ENCODE results near the gene PRKCB. TPM values are rescaled to one million over a fixed set of nuclear protein-coding genes. Genes with fewer than 3 reads are reported as not detected.
"Not testable (repeated sequence)": the region's sequence is repeated elsewhere in the genome, so short reads cannot be mapped to it uniquely, and the experiment has no call there.

PRKCB gene
- total and polyA plus RNA-seq, 4 donors, result 1.6 to 9.4 (median 4.0) TPM

DNA sequence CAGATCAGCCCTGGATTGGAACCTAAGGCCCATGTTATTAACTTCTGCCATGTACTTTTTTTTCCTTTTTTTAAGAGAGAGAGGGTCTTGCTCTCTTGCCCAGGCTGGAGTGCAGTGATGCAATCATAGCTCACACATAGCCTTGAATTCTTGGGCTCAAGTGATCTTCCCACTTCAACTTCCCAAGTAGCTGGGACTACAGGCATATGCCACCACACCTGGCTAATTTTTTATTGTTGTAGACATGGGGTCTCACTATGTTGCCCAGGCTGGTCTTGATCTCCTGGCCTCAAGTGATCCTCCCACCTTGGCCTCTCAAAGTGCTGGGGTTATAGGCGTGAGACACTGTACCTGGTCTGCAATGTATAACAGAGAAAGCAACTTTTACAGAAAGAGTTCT lies 194.1 kb downstream of the PRKCB start:
- not testable (repeated sequence) for DNase-seq (ENCODE audit: low spot score); H3K36me3 ChIP-seq (ENCODE audit: control insufficient read depth in 4 of 4, insufficient read depth in 3 of 4, low read depth in 1 of 4, low read length in 3 of 4); H3K27me3 ChIP-seq (ENCODE audit: control insufficient read depth in 4 of 4, insufficient read depth in 4 of 4, low read length in 3 of 4); H3K9ac ChIP-seq (ENCODE audit: low read depth in 1 of 2, low read length in 2 of 2); H3K9me3 ChIP-seq (ENCODE audit: control insufficient read depth in 4 of 4, low read length in 3 of 4); H3K4me3 ChIP-seq (ENCODE audit: low read depth in 1 of 3, low read length in 3 of 3); H3K4me1 ChIP-seq (ENCODE audit: control insufficient read depth in 4 of 4, insufficient read depth in 4 of 4, low read length in 3 of 4); H3K27ac ChIP-seq (ENCODE audit: low read depth in 1 of 2, low read length in 2 of 2)
- 64% methylated on average over 1 of the region's 1 CpG for WGBS

DNA sequence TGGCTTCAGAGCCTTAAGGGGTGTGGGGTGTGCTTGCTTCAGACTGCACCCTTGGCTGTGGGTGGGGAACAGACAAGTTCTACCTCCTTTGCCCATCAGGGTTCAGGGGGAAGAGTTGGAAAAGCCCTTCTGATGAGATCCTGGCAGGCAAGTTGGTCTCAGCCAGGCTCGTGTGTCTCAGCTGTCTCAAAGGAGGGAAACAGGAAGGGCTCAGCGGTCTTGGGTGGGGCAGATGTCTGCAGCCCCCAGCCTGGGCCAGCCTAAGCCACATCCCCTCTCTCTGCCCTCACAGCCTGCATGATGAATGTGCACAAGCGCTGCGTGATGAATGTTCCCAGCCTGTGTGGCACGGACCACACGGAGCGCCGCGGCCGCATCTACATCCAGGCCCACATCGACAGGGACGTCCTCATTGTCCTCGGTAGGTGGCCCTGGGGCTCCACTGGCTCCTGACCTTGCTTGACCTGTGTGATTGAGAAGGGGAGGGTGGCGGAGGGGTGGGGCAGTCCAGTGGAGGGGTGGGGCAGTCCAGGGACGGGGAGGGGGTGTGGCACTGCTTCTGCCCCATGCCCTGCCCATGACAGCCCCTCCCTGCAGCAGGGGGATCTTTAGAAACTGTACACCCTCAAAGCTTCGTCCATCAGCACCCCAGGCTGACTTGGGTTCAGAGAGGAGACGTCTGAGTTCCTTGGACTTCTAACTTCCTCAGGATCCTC lies 199.5 kb downstream of the PRKCB start:
- WGBS, result 44% methylated on average over 17 of the region's 17 CpGs
- H3K4me1 ChIP-seq (ENCODE audit: control insufficient read depth in 4 of 4, insufficient read depth in 4 of 4, low read length in 3 of 4), result no peaks in the 10 kb centered on the region
- H3K9me3 ChIP-seq (ENCODE audit: control insufficient read depth in 4 of 4, low read length in 3 of 4), result no peaks in the 10 kb centered on the region
- no peak overlapping the region for H3K27ac ChIP-seq (ENCODE audit: low read depth in 1 of 2, low read length in 2 of 2)
- no peaks in the 10 kb centered on the region for H3K36me3 ChIP-seq (ENCODE audit: control insufficient read depth in 4 of 4, insufficient read depth in 3 of 4, low read depth in 1 of 4, low read length in 3 of 4)
- DNase-seq (ENCODE audit: low spot score), result no peak
- H3K4me3 ChIP-seq (ENCODE audit: low read depth in 1 of 3, low read length in 3 of 3), result no peak overlapping the region
- TF ChIP-seq RAD21 (IDR thresholded peaks at IDR 0.05) (no peak), GABPA (IDR thresholded peaks at IDR 0.05 in 1 of 2, conservative IDR thresholded peaks at IDR 0.05 in 1 of 2) (no peak)
- TF ChIP-seq, protein P1, sequence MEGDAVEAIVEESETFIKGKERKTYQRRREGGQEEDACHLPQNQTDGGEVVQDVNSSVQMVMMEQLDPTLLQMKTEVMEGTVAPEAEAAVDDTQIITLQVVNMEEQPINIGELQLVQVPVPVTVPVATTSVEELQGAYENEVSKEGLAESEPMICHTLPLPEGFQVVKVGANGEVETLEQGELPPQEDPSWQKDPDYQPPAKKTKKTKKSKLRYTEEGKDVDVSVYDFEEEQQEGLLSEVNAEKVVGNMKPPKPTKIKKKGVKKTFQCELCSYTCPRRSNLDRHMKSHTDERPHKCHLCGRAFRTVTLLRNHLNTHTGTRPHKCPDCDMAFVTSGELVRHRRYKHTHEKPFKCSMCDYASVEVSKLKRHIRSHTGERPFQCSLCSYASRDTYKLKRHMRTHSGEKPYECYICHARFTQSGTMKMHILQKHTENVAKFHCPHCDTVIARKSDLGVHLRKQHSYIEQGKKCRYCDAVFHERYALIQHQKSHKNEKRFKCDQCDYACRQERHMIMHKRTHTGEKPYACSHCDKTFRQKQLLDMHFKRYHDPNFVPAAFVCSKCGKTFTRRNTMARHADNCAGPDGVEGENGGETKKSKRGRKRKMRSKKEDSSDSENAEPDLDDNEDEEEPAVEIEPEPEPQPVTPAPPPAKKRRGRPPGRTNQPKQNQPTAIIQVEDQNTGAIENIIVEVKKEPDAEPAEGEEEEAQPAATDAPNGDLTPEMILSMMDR (IDR thresholded peaks at IDR 0.05; ENCODE audit: low read depth, low read length, missing input control), result no peak
- peaks cover 0 to 2% (median 0%) of the 10 kb centered on the region in 4 donors for H3K27me3 ChIP-seq (ENCODE audit: control insufficient read depth in 4 of 4, insufficient read depth in 4 of 4, low read length in 3 of 4)
- no peak overlapping the region for H3K9ac ChIP-seq (ENCODE audit: low read depth in 1 of 2, low read length in 2 of 2)

DNA sequence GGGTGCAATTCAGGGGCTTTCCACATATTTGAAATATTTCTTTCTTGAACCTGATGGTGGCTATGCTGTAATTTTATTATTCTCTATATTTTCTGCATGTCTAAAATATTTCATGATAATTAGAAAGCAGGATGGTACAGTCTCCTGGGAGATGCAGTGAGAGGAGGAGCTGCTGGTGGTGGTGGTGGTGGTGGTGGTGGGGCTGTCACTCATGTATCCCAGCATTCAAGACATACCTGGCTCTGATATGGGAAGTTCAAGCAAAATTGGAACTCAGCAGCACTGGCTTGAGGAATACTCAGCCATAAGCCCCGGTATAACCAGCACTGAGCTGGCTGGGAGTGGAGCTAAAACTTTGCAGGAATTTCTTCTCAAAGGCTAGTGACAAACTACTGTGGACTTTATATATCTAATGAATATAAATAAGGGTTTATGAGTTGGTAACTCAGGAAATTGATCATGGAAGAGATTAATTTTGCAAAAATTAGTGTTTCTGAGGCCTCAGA lies 200.3 kb downstream of the PRKCB start:
- 32% methylated on average over 1 of the region's 1 CpG for WGBS
- Histone ChIP-seq H3K27me3 (ENCODE audit: control insufficient read depth in 4 of 4, insufficient read depth in 4 of 4, low read length in 3 of 4) (peaks cover 0 to 2% (median 0%) of the 10 kb centered on the region in 4 donors), H3K27ac (ENCODE audit: low read depth in 1 of 2, low read length in 2 of 2) (no peak overlapping the region), H3K4me3 (ENCODE audit: low read depth in 1 of 3, low read length in 3 of 3) (no peak overlapping the region), H3K4me1 (ENCODE audit: control insufficient read depth in 4 of 4, insufficient read depth in 4 of 4, low read length in 3 of 4) (no peaks in the 10 kb centered on the region), H3K9me3 (ENCODE audit: control insufficient read depth in 4 of 4, low read length in 3 of 4) (no peaks in the 10 kb centered on the region), H3K9ac (ENCODE audit: low read depth in 1 of 2, low read length in 2 of 2) (no peak overlapping the region), H3K36me3 (ENCODE audit: control insufficient read depth in 4 of 4, insufficient read depth in 3 of 4, low read depth in 1 of 4, low read length in 3 of 4) (no peaks in the 10 kb centered on the region)
- TF ChIP-seq, protein P2, sequence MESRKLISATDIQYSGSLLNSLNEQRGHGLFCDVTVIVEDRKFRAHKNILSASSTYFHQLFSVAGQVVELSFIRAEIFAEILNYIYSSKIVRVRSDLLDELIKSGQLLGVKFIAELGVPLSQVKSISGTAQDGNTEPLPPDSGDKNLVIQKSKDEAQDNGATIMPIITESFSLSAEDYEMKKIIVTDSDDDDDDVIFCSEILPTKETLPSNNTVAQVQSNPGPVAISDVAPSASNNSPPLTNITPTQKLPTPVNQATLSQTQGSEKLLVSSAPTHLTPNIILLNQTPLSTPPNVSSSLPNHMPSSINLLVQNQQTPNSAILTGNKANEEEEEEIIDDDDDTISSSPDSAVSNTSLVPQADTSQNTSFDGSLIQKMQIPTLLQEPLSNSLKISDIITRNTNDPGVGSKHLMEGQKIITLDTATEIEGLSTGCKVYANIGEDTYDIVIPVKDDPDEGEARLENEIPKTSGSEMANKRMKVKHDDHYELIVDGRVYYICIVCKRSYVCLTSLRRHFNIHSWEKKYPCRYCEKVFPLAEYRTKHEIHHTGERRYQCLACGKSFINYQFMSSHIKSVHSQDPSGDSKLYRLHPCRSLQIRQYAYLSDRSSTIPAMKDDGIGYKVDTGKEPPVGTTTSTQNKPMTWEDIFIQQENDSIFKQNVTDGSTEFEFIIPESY (IDR thresholded peaks at IDR 0.05), result no peak
- TF ChIP-seq YY1 (IDR thresholded peaks at IDR 0.05) (no peak), HNF4G (IDR thresholded peaks at IDR 0.05) (no peak), NR2F2 (IDR thresholded peaks at IDR 0.05) (no peak)
- TF ChIP-seq, protein P3, sequence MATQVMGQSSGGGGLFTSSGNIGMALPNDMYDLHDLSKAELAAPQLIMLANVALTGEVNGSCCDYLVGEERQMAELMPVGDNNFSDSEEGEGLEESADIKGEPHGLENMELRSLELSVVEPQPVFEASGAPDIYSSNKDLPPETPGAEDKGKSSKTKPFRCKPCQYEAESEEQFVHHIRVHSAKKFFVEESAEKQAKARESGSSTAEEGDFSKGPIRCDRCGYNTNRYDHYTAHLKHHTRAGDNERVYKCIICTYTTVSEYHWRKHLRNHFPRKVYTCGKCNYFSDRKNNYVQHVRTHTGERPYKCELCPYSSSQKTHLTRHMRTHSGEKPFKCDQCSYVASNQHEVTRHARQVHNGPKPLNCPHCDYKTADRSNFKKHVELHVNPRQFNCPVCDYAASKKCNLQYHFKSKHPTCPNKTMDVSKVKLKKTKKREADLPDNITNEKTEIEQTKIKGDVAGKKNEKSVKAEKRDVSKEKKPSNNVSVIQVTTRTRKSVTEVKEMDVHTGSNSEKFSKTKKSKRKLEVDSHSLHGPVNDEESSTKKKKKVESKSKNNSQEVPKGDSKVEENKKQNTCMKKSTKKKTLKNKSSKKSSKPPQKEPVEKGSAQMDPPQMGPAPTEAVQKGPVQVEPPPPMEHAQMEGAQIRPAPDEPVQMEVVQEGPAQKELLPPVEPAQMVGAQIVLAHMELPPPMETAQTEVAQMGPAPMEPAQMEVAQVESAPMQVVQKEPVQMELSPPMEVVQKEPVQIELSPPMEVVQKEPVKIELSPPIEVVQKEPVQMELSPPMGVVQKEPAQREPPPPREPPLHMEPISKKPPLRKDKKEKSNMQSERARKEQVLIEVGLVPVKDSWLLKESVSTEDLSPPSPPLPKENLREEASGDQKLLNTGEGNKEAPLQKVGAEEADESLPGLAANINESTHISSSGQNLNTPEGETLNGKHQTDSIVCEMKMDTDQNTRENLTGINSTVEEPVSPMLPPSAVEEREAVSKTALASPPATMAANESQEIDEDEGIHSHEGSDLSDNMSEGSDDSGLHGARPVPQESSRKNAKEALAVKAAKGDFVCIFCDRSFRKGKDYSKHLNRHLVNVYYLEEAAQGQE (IDR thresholded peaks at IDR 0.05), result no peak
- no peak for DNase-seq (ENCODE audit: low spot score)
